Muscle of back (tissue), 11 donors: ENCODE results near the gene SNAP25. TPM values are rescaled to one million over a fixed set of nuclear protein-coding genes. Genes with fewer than 3 reads are reported as not detected.

Experiments used
- DNase-seq, 3 donors: peaks; one replicate each; pipeline versions ENCODE4 v3.0.0 to v3.0.0-alpha.2; 2013
- polyA plus RNA-seq, 10 donors: library from polyadenylated mRNA; unstranded; fragments of 120-200 nt; gene quantifications; one replicate each; pipeline ENCODE4 v1.2.1, GENCODE V29; 2013; ENCODE audit not compliant: insufficient read length in 10 of 10

Gene SNAP25
- polyA plus RNA-seq, 10 donors: 2.3 to 7.6 (median 3.4) TPM

GRCh38 chr20:10303852-10304251 lies 85.2 kb downstream of the SNAP25 start:
- no peak for DNase-seq

- no peak for DNase-seq
These were observed 85.9 kb downstream of the SNAP25 start for GRCh38 chr20:10304471-10305046.

GRCh38 chr20:10306440-10307358 lies 88.1 kb downstream of the SNAP25 start:
- DNase-seq: peak in 1 of 3 donors; percentile 64

- DNase-seq: no peak
These were observed 88.7 kb downstream of the SNAP25 start for GRCh38 chr20:10307359-10307735.

GRCh38 chr20:10308652-10309051 lies 90.0 kb downstream of the SNAP25 start:
- DNase-seq: no peak

GRCh38 chr20:10309326-10309725 lies 90.7 kb downstream of the SNAP25 start:
- peak in 1 of 3 donors; percentile 87 for DNase-seq

- no peak for DNase-seq
These were observed 93.5 kb downstream of the SNAP25 start for GRCh38 chr20:10312111-10312510.

GRCh38 chr20:10313215-10313614 lies 94.6 kb downstream of the SNAP25 start:
- no peak for DNase-seq

- no peak for DNase-seq
These were observed 95.1 kb downstream of the SNAP25 start for GRCh38 chr20:10313701-10314100.

- peak in 1 of 3 donors; percentile 24 for DNase-seq
These were observed 95.6 kb downstream of the SNAP25 start for GRCh38 chr20:10314198-10314597.

- no peak for DNase-seq
These were observed 96.5 kb downstream of the SNAP25 start for GRCh38 chr20:10315138-10315537.

GRCh38 chr20:10316582-10316981 lies 98.0 kb downstream of the SNAP25 start:
- DNase-seq: no peak

GRCh38 chr20:10318291-10319024 lies 99.8 kb downstream of the SNAP25 start:
- DNase-seq: no peak

GRCh38 chr20:10319855-10320254 lies 101.2 kb downstream of the SNAP25 start:
- no peak for DNase-seq

- no peak for DNase-seq
These were observed 102.6 kb downstream of the SNAP25 start for GRCh38 chr20:10321138-10321717.

GRCh38 chr20:10322073-10323012 lies 103.7 kb downstream of the SNAP25 start:
- DNase-seq: no peak

- DNase-seq: no peak
These were observed 105.1 kb downstream of the SNAP25 start for GRCh38 chr20:10323729-10324128.

GRCh38 chr20:10324198-10324847 lies 105.7 kb downstream of the SNAP25 start:
- peak in 1 of 3 donors; percentile 28 for DNase-seq

GRCh38 chr20:10328897-10329255 lies 110.2 kb downstream of the SNAP25 start:
- no peak for DNase-seq

- no peak for DNase-seq
These were observed 110.9 kb downstream of the SNAP25 start for GRCh38 chr20:10329387-10330005.
